CD4-positive, alpha-beta T cell treated with Interleukin-21 for 1 hour (primary cell): ENCODE data around the gene TMEM181.
A peak's percentile ranks its signal among the peaks of the same experiment; 100 is the strongest.
"Not testable (repeated sequence)": the region's sequence is repeated elsewhere in the genome, so short reads cannot be mapped to it uniquely, and the experiment has no call there.

ENCODE experiments used
- DNase-seq: peaks from one replicate; pipeline ENCODE4 v3.0.0-alpha.2; 2020

Gene TMEM181

GRCh38 chr6:158538741-158539140, 21.1 kb upstream of the TMEM181 start:
- no peak for DNase-seq

GRCh38 chr6:158539413-158539812, 20.5 kb upstream of the TMEM181 start:
- DNase-seq: no peak

DNA sequence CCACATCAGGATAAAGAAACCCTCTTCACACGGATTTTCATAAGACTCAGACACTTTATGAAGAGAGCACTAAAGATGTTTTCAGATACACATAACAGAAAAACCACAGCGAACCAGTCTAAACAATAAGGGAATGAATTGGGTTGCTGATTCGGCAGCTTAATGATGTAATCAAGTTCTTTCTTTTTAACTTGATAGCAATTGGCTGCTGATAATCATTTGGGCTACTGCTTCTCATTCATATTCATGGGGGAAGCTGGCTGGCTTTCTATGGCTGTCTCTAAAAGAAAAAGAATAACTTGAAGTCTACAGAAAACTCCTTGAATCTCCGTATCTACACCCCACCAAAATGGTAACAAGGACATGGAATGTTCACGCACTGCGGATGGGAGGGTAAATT, 20.0 kb upstream of the TMEM181 start:
- DNase-seq: no peak

DNA sequence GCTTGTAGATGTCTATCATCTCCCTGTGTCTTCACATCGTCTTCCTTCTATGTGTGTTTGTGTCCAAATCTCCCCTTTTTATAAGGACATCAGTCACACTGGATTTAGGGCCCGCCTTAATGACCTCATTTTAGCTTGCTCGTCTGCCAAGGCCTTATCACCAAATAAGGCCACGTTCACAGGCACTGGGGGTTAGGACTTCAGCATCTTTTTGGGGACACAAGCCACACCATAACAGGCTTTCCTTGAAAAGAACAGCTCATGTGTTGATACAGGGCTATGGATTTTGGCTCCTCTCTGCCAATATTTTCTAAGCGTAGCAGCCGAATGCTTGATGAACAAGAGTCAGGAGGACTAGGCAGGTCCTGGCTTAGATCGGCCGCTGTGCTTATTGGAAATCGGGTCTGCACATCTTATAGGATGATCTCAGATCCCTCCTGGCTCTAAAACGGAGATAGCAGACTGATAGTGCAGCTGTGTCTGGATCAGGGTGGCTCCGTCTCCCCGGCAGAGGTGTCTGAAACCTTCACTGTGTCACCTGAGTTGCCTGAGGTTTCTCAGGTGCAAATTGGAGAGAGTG, 16.2 kb upstream of the TMEM181 start:
- DNase-seq: no peak

- no peak for DNase-seq
Observed at GRCh38 chr6:158544428-158544827, 15.5 kb upstream of the TMEM181 start.

DNA sequence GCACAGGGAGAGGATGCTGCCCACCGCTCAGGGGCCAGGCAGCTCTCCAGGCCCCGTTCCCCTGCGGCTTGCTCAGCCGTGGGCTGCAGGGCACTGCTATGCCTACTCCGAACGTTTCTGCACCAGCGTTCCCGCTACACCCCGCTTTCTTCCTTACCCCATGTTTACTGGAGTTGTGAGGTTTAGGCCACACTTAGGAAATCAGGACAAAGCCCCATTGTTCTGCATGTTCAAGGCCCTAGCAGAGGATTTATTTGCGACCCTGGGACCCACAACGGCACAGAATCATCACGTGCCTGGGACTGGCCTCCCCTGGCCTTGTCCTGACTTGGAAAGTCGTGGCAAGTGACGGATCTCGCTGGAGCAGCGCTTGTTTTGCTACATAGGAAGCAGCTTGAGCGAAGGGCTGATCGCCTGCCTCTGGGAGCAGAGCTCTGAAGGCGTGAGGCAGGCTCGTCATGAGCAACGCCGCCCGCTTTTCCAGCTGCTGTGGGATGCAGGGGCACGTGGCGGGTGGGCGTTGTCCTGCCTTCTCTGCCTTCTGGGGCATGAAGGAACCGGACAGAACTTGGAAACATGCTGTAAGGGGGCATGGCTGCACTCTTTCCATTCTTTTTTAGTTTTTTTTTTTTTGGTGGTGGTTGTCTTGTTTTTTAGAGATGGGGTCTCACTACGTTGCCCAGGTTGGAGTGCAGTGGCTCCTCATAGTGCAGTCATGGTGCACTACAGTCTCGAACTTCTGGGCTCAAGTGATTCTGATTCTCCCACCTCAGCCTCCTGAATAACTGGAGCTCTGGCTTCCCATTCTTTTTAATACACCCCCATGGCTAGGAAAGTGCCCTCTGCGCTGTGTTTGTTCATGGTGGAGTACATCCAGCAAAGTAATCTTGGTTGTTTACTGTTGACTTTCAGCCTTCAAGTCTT, 14.6 kb upstream of the TMEM181 start:
- no peak for DNase-seq

GRCh38 chr6:158548418-158549161, 11.3 kb upstream of the TMEM181 start:
- no peak for DNase-seq

DNA sequence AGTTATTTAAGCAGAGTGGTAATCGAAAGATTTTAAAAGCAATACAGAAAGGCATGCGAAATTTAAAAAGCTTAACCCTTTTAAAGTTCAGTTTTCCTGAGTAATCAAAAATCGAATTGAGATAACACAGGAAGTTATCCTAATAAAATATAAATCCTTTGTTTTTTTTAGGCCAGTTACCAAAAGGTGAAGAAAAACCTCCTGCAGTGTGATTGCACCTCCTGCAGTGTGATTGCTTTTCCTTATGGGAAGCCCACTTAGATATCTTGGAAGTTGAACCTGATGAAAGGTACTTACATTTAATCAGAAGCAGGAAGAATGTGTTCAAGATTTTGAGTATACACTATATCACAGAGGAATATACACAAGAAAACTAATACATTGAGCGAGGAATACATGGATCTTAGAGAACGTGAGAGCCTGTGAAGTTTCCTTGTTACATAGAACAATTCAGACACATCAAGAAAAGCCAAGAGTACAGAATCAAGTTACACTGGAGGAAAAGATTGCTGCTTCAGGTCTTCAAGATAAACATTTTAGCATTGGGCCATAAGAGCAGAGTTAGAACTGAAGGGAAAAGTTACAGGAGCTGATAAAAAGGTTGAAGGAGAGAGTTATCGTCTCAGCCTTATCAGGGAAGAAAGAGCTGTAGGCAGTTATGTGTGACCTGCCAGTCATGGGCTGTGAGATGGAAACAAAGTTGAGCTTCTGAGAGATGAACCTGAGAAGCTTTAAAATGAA, 7.7 kb upstream of the TMEM181 start:
- no peak for DNase-seq

DNA sequence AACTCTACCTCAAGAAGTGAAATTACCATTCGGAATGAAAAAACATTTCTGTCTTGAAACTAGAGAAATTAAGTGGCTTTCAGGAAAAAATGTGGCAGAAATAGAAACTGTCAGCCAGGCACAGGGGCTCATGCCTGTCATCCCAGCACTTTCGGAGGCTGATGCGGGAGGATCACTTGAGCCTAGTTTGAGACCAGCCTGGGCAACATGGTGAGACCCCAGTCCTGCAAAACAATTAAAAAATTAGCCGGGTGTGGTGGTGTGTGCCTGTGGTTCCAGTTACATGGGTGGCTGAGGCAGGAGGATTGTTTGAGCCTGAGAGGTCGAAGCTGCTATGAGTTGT, 7.1 kb upstream of the TMEM181 start:
- DNase-seq: no peak

- no peak for DNase-seq
Observed at GRCh38 chr6:158554611-158555361, 5.1 kb upstream of the TMEM181 start.

DNA sequence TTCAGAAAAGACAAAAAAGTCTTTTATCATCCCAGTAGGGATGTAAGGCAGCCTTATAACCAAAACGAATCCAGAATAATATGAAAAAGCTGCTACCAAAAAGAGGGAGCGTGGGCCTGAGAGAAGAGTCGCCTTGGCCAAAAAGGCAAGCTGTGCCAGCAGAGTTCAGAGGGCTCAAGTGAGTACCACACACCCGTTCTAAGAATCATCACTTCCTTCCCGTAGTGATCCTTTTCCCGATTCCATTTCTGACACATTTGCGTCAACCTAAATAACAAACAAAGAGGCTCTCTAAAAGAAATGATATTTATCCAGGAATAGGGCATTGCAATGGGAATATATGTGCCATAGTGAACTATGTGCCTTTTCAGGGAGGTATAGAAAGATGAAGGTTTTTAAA, 3.8 kb upstream of the TMEM181 start:
- no peak for DNase-seq

DNA sequence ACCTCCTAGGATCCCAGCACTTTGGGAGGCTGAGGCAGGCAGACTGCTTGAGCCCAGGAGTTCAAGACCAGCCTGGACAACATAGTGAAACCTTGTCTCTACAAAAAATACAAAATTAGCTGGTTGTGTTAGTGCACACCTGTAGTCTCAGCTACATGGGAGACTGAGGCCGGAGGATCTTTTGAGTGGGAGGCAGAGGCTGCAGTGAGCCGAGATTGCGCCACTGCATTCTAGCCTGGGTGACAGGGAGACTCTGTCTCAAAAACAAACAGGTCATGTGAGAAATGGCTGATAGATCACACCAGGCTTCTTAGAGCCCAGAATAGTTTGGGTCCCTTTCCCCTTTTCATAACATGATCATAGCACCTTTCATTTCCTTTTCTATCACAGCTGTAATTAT, 2.8 kb upstream of the TMEM181 start:
- not testable (repeated sequence) for DNase-seq

GRCh38 chr6:158557927-158558326, 2.0 kb upstream of the TMEM181 start:
- DNase-seq: no peak

DNA sequence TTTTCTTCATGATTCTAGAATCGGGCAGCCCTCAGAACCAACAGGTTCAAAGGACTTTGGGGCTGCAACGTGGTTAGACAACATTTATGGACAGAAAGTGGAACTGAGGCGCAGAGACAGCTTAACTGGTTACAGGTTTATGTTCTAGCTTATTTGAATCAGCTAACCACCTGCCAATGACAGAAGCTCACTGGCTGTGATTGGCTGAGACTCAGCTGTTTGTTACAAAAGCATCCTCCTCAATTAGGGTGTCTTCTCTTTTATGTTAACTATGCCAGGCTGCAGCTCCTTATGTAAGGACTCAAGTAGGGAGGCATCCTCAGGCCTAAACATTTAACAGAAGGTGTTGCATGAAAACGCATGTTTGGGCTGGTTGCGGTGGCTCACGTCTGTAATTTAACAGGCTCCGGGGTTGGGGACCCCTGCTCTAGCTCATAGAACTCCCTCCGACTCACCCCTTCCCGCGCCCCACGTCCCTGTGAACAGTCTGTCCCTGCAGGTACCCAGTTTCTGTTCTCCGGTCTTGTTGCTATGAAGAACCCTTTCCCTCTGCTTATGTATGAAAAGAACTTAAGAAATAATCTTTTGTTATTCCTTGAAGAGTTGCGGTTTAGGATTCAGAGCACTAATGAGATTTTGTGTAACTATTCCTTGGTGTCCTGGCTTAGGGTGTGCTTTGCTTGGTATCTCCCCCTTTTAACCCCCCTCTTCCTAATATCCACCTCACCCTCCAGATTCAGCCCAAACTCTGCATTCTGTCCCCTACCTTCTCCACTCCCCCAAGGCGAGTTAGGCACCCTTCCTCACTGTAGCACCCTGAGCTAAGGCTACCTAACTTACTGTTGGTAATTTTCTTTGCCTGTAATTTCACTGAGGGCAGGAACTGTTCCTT, 1.2 kb upstream of the TMEM181 start:
- no peak for DNase-seq

GRCh38 chr6:158559338-158559894, 475 bp upstream of the TMEM181 start:
- DNase-seq: no peak

DNA sequence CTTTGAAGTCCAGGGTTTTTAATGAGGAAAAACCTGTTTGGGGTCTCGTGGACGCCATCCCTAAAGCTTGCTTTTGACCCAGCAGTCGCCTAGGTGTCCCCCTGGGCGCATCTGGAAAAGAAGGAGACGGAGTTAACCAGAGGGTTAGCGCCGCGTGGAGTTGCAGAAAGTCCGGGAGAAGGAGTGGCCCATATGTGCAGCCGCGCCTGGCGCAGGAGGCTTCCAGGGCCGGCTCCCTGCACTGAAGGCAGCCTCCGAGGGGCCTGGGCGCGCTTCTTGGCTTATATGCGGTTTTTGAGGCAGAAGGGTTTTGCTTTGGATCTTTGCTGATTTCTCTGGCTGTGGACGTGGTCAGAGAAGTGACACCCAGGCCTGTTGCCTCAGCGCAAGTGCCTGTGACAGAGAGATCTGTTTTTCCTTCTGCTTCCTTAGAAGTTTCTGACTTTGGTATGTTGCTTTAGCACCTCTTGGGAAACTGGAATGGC, 987 bp downstream of the TMEM181 start:
- no peak for DNase-seq

DNA sequence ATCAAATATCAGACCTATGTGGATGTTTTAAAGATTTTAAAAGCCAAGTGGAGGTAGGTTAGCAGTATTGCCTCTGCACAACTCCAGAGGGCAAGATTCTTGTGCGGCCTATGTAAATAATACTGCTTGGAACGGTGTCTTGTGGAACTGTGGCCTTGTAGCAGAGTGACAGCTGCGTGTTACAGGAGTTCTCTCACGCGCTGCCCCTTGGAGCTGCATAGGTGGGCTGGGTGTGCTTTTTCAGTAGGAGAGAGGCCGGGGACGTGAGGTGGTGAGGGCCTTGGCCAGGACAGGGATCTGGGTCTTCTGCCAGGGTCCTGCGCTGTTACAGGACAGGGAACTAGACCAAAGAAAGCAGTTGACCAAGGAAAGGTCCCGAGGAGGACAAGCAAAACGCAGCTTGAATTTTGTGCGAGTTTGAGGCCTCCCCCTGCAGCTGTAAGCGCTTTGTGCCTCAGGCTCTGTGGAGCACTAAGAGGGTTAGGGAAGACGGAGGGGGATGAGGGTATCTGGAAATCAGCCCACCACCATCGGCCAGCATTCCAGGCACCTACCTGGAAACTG, 1.5 kb downstream of the TMEM181 start:
- no peak for DNase-seq

DNA sequence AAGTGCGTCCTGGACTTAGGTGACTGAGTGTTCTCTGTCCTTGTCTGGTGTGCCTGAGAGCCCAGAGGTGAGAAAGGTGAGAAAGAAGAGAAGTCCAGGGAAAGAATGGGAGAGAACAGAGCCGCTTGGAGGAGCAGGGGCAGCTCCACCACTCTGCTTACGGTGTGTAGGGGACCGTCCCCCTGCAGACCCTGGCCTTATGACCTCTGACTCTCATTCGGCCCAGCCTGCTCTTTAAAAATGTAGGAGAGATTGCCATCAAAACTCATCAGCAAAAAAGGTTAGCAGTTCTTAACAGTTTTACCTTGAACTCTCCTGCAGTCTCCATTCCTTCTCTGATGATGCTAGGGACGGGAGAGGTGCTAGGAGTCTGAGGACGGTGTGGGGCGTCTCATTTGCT, 2.0 kb downstream of the TMEM181 start:
- no peak for DNase-seq

GRCh38 chr6:158564243-158565121, 4.6 kb downstream of the TMEM181 start:
- peak; percentile 49 for DNase-seq

DNA sequence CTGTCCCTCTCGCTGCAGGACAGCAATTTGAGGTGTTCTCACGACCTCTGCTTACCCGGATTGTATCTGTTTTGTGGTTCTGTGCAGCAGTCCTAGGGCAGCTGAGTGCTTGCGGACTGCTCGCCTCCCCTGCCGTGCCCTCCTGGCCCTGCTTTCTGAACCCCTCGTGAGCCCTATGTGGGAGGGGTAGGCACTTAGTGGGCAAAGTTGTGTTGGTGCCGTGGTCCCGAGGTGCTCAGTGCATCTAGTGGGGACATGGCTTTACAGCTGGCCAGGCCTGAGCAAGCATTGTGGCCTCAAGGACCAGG, 5.2 kb downstream of the TMEM181 start:
- DNase-seq: no peak
